NOMO-1 (cell line): ENCODE results near the gene FGF5.

ENCODE experiments used
- DNase-seq, 2 experiments: peaks; one replicate each; lab custom pipeline; 2025; ENCODE audit not compliant: unreplicated experiment in 2 of 2; lab: John Stamatoyannopoulos, UW

The FGF5 gene

GRCh38 chr4:80334568-80334967, 68.1 kb downstream of the FGF5 start:
- no peak for DNase-seq

DNA sequence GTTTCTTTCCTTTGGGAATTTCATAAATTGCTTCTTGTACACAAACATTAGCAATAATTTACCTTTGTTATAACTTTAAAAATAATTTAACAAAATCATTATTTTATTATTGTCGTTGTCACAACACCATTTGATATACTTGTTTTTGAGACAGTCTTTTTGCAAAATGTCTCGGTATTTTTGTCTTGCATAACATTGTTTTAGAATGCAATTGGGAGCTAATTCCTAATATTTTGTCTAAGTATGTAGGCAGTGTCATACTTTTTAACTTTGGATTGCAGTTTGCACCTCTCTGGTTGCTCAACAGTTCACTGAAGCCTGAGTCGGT, 68.7 kb downstream of the FGF5 start:
- no peak for DNase-seq

DNA sequence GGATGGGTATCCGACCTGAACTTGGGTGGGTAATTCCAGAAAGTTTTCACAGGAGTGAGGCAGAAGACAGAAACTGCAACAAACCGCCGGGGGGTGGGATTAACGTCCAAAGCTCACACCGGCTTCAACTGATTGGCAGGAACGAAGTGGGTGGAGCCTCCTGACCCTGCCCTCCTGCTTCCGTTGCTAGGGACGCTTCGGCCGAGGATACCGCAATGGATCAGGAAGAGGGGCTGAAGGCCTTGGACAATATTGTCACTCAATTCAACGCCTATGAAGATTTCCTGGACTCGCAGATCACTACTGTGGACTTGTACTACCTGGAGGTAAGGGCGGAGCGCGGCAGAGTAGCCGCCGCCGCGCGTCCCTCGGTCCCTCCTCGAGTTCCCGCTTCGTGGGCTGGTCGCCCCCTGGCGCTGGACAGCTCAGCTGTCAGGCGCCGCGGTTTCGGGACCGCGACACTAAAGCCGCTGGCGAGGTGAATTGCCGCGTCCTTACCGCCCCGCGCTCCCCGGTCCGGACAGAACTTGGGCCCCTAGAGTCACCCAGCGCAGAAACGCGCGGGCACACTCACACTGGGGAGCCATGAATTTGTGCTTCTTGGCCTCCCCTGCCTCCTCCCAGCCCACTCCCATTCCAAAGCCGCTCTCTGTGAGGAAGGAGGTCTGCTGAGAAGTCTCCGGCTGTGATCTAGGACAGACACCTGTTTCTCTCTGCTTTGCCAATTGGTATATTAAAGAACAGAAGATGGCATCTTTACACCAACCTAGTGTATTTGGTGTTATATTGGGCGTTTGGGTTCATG, 69.3 kb downstream of the FGF5 start, which contains the start of gene CFAP299:
Gene CFAP299, plus strand, starts transcription at position 177 of the 805 bp plus-strand sequence.
- peak; percentile 73 to 76 for DNase-seq

DNA sequence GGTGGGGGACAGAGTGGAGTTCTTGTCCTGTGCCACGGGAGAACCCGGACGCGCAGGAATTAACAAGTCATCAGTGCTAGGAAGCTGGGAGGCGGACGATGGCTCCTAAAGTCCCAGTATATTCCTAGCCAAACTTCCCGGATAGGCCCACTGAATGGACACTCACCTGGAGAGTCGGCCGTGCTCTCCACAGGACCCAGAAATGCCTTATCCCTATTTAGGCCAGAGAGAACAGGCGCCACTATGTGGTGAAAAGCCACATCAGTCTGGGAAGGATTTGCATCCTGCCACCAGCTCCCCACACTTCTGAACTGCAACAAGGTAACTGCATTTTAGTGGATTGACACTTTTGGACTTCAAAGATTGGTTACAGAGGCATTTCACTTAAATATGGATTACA, 70.1 kb downstream of the FGF5 start:
- DNase-seq, result no peak

DNA sequence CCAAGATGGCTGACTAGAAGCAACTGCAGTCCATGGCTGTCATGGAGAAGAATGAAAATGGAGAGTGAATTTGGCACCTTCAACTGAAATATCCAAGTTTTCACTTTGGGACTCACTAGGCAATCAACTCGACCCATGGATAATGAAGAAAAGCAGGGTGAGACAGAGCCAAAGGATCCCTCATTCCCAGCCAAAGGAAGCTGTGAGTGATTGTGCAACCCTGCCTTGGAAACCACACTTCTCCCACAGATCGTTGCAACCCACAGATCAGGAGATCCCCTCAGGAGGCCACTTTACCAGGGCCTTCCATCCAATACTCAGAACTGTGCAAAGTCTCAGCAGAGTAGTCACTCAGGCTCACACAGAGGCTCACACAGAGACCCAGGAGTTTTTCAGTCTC, 73.6 kb downstream of the FGF5 start:
- DNase-seq, result no peak
